SK-N-SH treated with all-trans-retinoic acid at 6 μM for 48 hours (cell line): ENCODE measurements around the gene EHMT2.

ENCODE experiments used
- CSRNP3 ChIP-seq: fragments of 250-450 bp; sonication (Bioruptor Pico); IDR thresholded peaks from 2 replicates; pipeline ENCODE4 v1.5.1; 2021; ENCODE audit warnings: mild to moderate bottlenecking, moderate library complexity
- GLIS3 ChIP-seq: fragments of 250-450 bp; sonication (Bioruptor Pico); IDR thresholded peaks from 2 replicates; pipeline ENCODE4 v1.5.0; 2020; ENCODE audit warnings: mild to moderate bottlenecking, moderate library complexity

- TF ChIP-seq GLIS3 (CRISPR knock-in tag) (no peak), CSRNP3 (CRISPR knock-in tag) (no peak)
Measured at GRCh38 chr6:31922942-31923341, 25.4 kb upstream of the EHMT2 start.
